ENCODE data around the gene NMBR. TPM values are rescaled to one million over a fixed set of nuclear protein-coding genes. Genes with fewer than 3 reads are reported as not detected.
"Not testable (repeated sequence)": the region's sequence is repeated elsewhere in the genome, so short reads cannot be mapped to it uniquely, and the experiment has no call there.

Gene NMBR
- total RNA-seq, 3 donors from 2014 or later (not counting 1 experiment from before 2014, with no cell fraction given): not detected

DNA sequence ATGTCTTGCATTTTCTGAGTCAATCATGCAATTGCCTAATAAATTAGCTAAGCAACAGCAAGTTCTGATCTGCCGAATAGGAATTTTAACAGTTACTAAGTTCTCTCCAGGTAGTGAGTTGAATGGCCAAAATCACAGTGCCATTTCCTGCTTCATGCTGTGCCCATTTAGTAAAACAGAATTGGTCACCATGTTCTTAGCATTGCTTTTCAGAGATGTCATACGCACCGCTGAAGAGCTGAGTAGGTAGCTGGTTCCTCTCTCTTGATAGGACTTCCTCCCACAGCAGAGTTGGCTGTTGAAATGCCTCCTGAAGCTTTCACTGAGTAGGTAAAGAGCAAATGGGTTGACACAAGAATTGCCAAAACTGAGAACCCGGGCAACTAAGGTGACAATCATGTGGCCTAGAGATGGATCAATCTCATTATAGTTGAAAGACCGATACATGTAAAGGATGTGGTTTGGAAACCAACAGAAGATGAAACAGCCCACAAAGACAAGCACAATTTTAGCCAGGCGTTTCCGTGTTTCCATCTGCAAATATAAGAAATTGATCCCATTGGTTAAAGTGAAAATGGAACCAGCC, 71.3 kb downstream of the NMBR start:
- H3K4me1 ChIP-seq (ENCODE audit: control insufficient read depth, insufficient read depth, low read length): no peaks in the 10 kb centered on the region
- H3K36me3 ChIP-seq (ENCODE audit: control insufficient read depth, insufficient read depth, low read length): no peaks in the 10 kb centered on the region
- Mint-ChIP-seq H3K27ac (no peak overlapping the region), H3K9me3 (peaks cover 4 to 8% of the 10 kb centered on the region in 2 donors), H3K27me3 (ENCODE audit: low read depth in 2 of 2) (no peaks in the 10 kb centered on the region), H3K4me3 (no peak overlapping the region), H3K36me3 (no peaks in the 10 kb centered on the region), H3K4me1 (peaks cover 0 to 4% of the 10 kb centered on the region in 2 donors)
- H3K27me3 ChIP-seq (ENCODE audit: control insufficient read depth, insufficient read depth, low read length): peaks cover 3% of the 10 kb centered on the region
- TF ChIP-seq CTCF (IDR thresholded peaks at IDR 0.05): no peak
- 79% methylated on average over 7 of the region's 7 CpGs for WGBS (ENCODE audit: insufficient coverage)
- no peaks in the 10 kb centered on the region for H3K9me3 ChIP-seq (ENCODE audit: control insufficient read depth, insufficient read depth, low read length)
- intact Hi-C loops (cut with micrococcal nuclease): no loop called here
- no peak overlapping the region for H3K4me3 ChIP-seq (ENCODE audit: low read length)
- peak in 1 of 2 donors; percentile 11 for DNase-seq
- no peak overlapping the region for H3K27ac ChIP-seq (ENCODE audit: low read length)
- no peak for ATAC-seq

DNA sequence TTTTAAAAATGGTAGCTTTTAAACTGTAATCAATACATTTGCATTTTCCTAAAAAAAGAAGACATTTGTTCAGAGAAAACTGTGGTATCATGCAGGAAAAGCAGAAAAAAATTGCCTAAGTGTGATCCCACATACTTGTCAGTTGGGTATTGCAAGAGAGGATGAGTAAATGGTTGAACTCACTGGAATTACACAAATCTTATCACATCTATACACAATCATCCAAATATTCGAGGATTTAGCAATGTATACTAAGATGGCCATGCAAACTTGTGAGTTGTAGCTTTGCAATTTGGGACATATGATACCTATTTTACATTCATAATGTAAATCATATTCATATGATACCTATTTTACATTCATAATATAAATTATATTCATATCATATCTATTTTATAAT, 72.4 kb downstream of the NMBR start:
- DNase-seq (no peak), ATAC-seq (no peak)
- Histone ChIP-seq H3K27ac (ENCODE audit: low read length) (no peak overlapping the region), H3K4me3 (ENCODE audit: low read length) (no peak overlapping the region), H3K9me3 (ENCODE audit: control insufficient read depth, insufficient read depth, low read length) (no peaks in the 10 kb centered on the region), H3K36me3 (ENCODE audit: control insufficient read depth, insufficient read depth, low read length) (no peaks in the 10 kb centered on the region), H3K4me1 (ENCODE audit: control insufficient read depth, insufficient read depth, low read length) (no peaks in the 10 kb centered on the region), H3K27me3 (ENCODE audit: control insufficient read depth, insufficient read depth, low read length) (peaks cover 3% of the 10 kb centered on the region)
- intact Hi-C loops (cut with micrococcal nuclease): no loop called here
- H3K4me1 Mint-ChIP-seq: peaks cover 0 to 4% of the 10 kb centered on the region in 2 donors
- TF ChIP-seq CTCF (IDR thresholded peaks at IDR 0.05): no peak
- H3K4me3 Mint-ChIP-seq: no peak overlapping the region
- peaks cover 4 to 8% of the 10 kb centered on the region in 2 donors for H3K9me3 Mint-ChIP-seq
- no peaks in the 10 kb centered on the region for H3K36me3 Mint-ChIP-seq
- H3K27me3 Mint-ChIP-seq (ENCODE audit: low read depth in 2 of 2): no peaks in the 10 kb centered on the region
- no CpG with 5 or more reads among the region's 1 CpG for WGBS (ENCODE audit: insufficient coverage)
- H3K27ac Mint-ChIP-seq: no peak overlapping the region

GRCh38 chr6:142071981-142072380, 74.9 kb downstream of the NMBR start:
- Histone ChIP-seq H3K9me3 (ENCODE audit: control insufficient read depth, insufficient read depth, low read length) (no peaks in the 10 kb centered on the region), H3K27me3 (ENCODE audit: control insufficient read depth, insufficient read depth, low read length) (peaks cover 5% of the 10 kb centered on the region), H3K4me1 (ENCODE audit: control insufficient read depth, insufficient read depth, low read length) (no peaks in the 10 kb centered on the region), H3K27ac (ENCODE audit: low read length) (no peak overlapping the region), H3K4me3 (ENCODE audit: low read length) (no peak overlapping the region), H3K36me3 (ENCODE audit: control insufficient read depth, insufficient read depth, low read length) (no peaks in the 10 kb centered on the region)
- H3K27me3 Mint-ChIP-seq (ENCODE audit: low read depth in 2 of 2): no peaks in the 10 kb centered on the region
- H3K27ac Mint-ChIP-seq: no peak overlapping the region
- DNase-seq (no peak), ATAC-seq (no peak)
- 80% methylated on average over 3 of the region's 3 CpGs for WGBS (ENCODE audit: insufficient coverage)
- TF ChIP-seq CTCF (IDR thresholded peaks at IDR 0.05): no peak
- H3K4me3 Mint-ChIP-seq: no peak overlapping the region
- H3K36me3 Mint-ChIP-seq: no peaks in the 10 kb centered on the region
- intact Hi-C loops (cut with micrococcal nuclease): no loop called here
- peaks cover 0 to 4% of the 10 kb centered on the region in 2 donors for H3K4me1 Mint-ChIP-seq
- H3K9me3 Mint-ChIP-seq: peaks cover 2 to 5% of the 10 kb centered on the region in 2 donors

GRCh38 chr6:142068416-142068815, 78.5 kb downstream of the NMBR start:
- H3K4me3 ChIP-seq (ENCODE audit: low read length): no peak overlapping the region
- Mint-ChIP-seq H3K4me1 (no peaks in the 10 kb centered on the region), H3K9me3 (peaks cover 2 to 7% of the 10 kb centered on the region in 2 donors), H3K27ac (no peak overlapping the region), H3K4me3 (no peak overlapping the region), H3K36me3 (no peaks in the 10 kb centered on the region), H3K27me3 (ENCODE audit: low read depth in 2 of 2) (no peaks in the 10 kb centered on the region)
- ATAC-seq (no peak), DNase-seq (no peak)
- intact Hi-C loops (cut with micrococcal nuclease): no loop called here
- no peak for TF ChIP-seq CTCF (IDR thresholded peaks at IDR 0.05)
- no peaks in the 10 kb centered on the region for H3K4me1 ChIP-seq (ENCODE audit: control insufficient read depth, insufficient read depth, low read length)
- H3K36me3 ChIP-seq (ENCODE audit: control insufficient read depth, insufficient read depth, low read length): no peaks in the 10 kb centered on the region
- H3K27ac ChIP-seq (ENCODE audit: low read length): no peak overlapping the region
- H3K9me3 ChIP-seq (ENCODE audit: control insufficient read depth, insufficient read depth, low read length): no peaks in the 10 kb centered on the region
- peaks cover 3% of the 10 kb centered on the region for H3K27me3 ChIP-seq (ENCODE audit: control insufficient read depth, insufficient read depth, low read length)

DNA sequence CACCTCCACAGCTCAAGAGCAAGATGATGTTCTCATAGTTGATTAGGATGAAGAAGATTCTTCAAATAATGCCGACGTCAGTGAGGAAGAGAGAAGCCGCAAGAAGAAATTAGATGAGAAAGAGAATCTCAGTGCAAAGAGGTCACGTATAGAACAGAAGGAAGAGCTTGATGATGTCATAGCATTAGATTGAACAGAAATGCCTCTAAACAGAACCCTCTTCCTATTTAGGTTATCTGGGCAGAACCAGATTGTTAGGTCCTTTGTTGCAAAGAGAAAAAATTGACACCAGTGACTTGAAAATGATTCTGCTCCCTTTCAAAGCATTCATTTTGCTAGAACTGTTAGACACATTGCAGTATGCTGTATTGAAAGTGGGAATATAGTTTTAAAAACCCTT, 84.1 kb downstream of the NMBR start:
- H3K9me3 ChIP-seq (ENCODE audit: control insufficient read depth, insufficient read depth, low read length); H3K36me3 Mint-ChIP-seq; H3K27me3 Mint-ChIP-seq (ENCODE audit: low read depth in 2 of 2); H3K27me3 ChIP-seq (ENCODE audit: control insufficient read depth, insufficient read depth, low read length); H3K4me1 Mint-ChIP-seq; H3K36me3 ChIP-seq (ENCODE audit: control insufficient read depth, insufficient read depth, low read length); H3K4me3 ChIP-seq (ENCODE audit: low read length); ATAC-seq; intact Hi-C loops (cut with micrococcal nuclease); H3K27ac ChIP-seq (ENCODE audit: low read length); H3K4me3 Mint-ChIP-seq; DNase-seq; H3K9me3 Mint-ChIP-seq; H3K27ac Mint-ChIP-seq; H3K4me1 ChIP-seq (ENCODE audit: control insufficient read depth, insufficient read depth, low read length): not testable (repeated sequence)
- 95% methylated on average over 4 of the region's 4 CpGs for WGBS (ENCODE audit: insufficient coverage)

Measured in natural killer cell (primary cell).